IMR-90 (cell line): ENCODE results near the gene SDK1.

Experiments used
- BHLHE40 ChIP-seq: fragments of 150-350 bp; IDR thresholded peaks from 2 replicates; pipeline ENCODE4 v1.6.1; 2016; ENCODE audit warnings: mild to moderate bottlenecking, low read depth, low read length
- CTCF ChIP-seq: conservative IDR thresholded peaks from 2 replicates; pipeline ENCODE4 v1.5.1; 2012; ENCODE audit warnings: mild to moderate bottlenecking, low read depth, low read length, improper control_type of control experiment
- POLR2A ChIP-seq: IDR thresholded peaks from 2 replicates; pipeline ENCODE4 v1.6.1; 2012; ENCODE audit warnings: mild to moderate bottlenecking, low read depth, low read length
- RAD21 ChIP-seq: IDR thresholded peaks from 2 replicates; pipeline ENCODE4 v1.6.1; 2012; ENCODE audit warnings: low read length, improper control_type of control experiment
- RFX5 ChIP-seq: IDR thresholded peaks from 2 replicates; pipeline ENCODE4 v1.8.0; 2012; ENCODE audit warnings: low read depth, mild to moderate bottlenecking, low read length, moderate library complexity

GRCh38 chr7:3332308-3332707 is 31.3 kb downstream of the SDK1 start:
- TF ChIP-seq CTCF (no peak), RFX5 (no peak), POLR2A (no peak), BHLHE40 (no peak), RAD21 (no peak)
